ENCODE measurements around the gene SYCN. TPM values are rescaled to one million over a fixed set of nuclear protein-coding genes. Genes with fewer than 3 reads are reported as not detected.

The SYCN gene
- polyA plus RNA-seq, 4 donors = not detected

- DNase-seq (ENCODE audit: low read depth in 4 of 4, low spot score in 3 of 4) = no peak
These were observed 46.6 kb downstream of the SYCN start for GRCh38 chr19:39157275-39157996.

GRCh38 chr19:39156326-39157230, 47.5 kb downstream of the SYCN start:
- DNase-seq (ENCODE audit: low read depth in 4 of 4, low spot score in 3 of 4) = no peak

- no peak for DNase-seq (ENCODE audit: low read depth in 4 of 4, low spot score in 3 of 4)
These were observed 48.3 kb downstream of the SYCN start for GRCh38 chr19:39155741-39156140.

GRCh38 chr19:39155114-39155700, 48.9 kb downstream of the SYCN start:
- no peak for DNase-seq (ENCODE audit: low read depth in 4 of 4, low spot score in 3 of 4)

GRCh38 chr19:39154629-39155100, 49.4 kb downstream of the SYCN start:
- no peak for DNase-seq (ENCODE audit: low read depth in 4 of 4, low spot score in 3 of 4)

GRCh38 chr19:39154100-39154628, 49.9 kb downstream of the SYCN start:
- no peak for DNase-seq (ENCODE audit: low read depth in 4 of 4, low spot score in 3 of 4)

Other genes with a start within 250 kb of the SYCN start
- 10 to 100 TPM; 60.5 to 76.1 (median 65.7) TPM for gene FBXO17, start 228.5 kb downstream of the SYCN start, polyA plus RNA-seq (ENCODE audit: insufficient read length in 4 of 4)
- 1 to 10 TPM; 6.0 to 8.7 (median 7.2) TPM for gene FBXO27, start 171.7 kb downstream of the SYCN start, polyA plus RNA-seq (ENCODE audit: insufficient read length in 4 of 4)
- gene ACP7, start 119.9 kb downstream of the SYCN start, polyA plus RNA-seq (ENCODE audit: insufficient read length in 4 of 4) = under 1 TPM; 0.27 to 0.65 (median 0.50) TPM
- gene PAK4, start 78.5 kb downstream of the SYCN start, polyA plus RNA-seq (ENCODE audit: insufficient read length in 4 of 4) = 10 to 100 TPM; 53.9 to 78.8 (median 56.0) TPM
- 1 to 10 TPM in 3 of 4 donors, under 1 TPM in 1; 0.93 to 4.7 (median 1.6) TPM for gene NCCRP1, start 7.3 kb downstream of the SYCN start, polyA plus RNA-seq (ENCODE audit: insufficient read length in 4 of 4)
- gene IFNL3, start 40.7 kb upstream of the SYCN start, polyA plus RNA-seq (ENCODE audit: insufficient read length in 4 of 4) = under 1 TPM in 1 of 4 donors, not detected in 3; 0.10 TPM
- under 1 TPM in 2 of 4 donors, not detected in 2; 0.14 to 0.17 TPM for gene IFNL4, start 44.6 kb upstream of the SYCN start, polyA plus RNA-seq (ENCODE audit: insufficient read length in 4 of 4)
- not detected for gene IFNL2, start 64.1 kb upstream of the SYCN start, polyA plus RNA-seq (ENCODE audit: insufficient read length in 4 of 4)
- not detected for gene IFNL1, start 92.1 kb upstream of the SYCN start, polyA plus RNA-seq (ENCODE audit: insufficient read length in 4 of 4)
- 1 to 10 TPM; 1.4 to 2.5 (median 1.7) TPM for gene LRFN1, start 116.6 kb upstream of the SYCN start, polyA plus RNA-seq (ENCODE audit: insufficient read length in 4 of 4)
- 10 to 100 TPM; 24.6 to 29.2 (median 25.3) TPM for gene GMFG, start 131.8 kb upstream of the SYCN start, polyA plus RNA-seq (ENCODE audit: insufficient read length in 4 of 4)
- 100 to 1,000 TPM; 106 to 136 (median 107) TPM for gene SAMD4B, start 138.2 kb upstream of the SYCN start, polyA plus RNA-seq (ENCODE audit: insufficient read length in 4 of 4)
- 10 to 100 TPM; 66.5 to 70.6 (median 68.6) TPM for gene PAF1, start 186.8 kb upstream of the SYCN start, polyA plus RNA-seq (ENCODE audit: insufficient read length in 4 of 4)
- 10 to 100 TPM; 41.5 to 48.2 (median 43.1) TPM for gene MED29, start 187.1 kb upstream of the SYCN start, polyA plus RNA-seq (ENCODE audit: insufficient read length in 4 of 4)
- gene ZFP36, start 202.6 kb upstream of the SYCN start, polyA plus RNA-seq (ENCODE audit: insufficient read length in 4 of 4) = 10 to 100 TPM; 20.3 to 59.1 (median 38.2) TPM
- 10 to 100 TPM; 62.9 to 89.6 (median 84.1) TPM for gene PLEKHG2, start 208.4 kb upstream of the SYCN start, polyA plus RNA-seq (ENCODE audit: insufficient read length in 4 of 4)
- gene RPS16, start 231.7 kb upstream of the SYCN start, polyA plus RNA-seq (ENCODE audit: insufficient read length in 4 of 4) = 1,000 to 10,000 TPM; 1,088 to 1,343 (median 1,270) TPM
- gene SUPT5H, start 241.3 kb upstream of the SYCN start, polyA plus RNA-seq (ENCODE audit: insufficient read length in 4 of 4) = 100 to 1,000 TPM; 124 to 139 (median 138) TPM